Measurements from ENCODE around the gene SMIM44.
A peak's percentile ranks its signal among the peaks of the same experiment; 100 is the strongest.

Gene SMIM44

GRCh38 chr19:3480383-3481091 lies 2.7 kb downstream of the SMIM44 start, which contains the start of gene SMIM24:
Gene SMIM24, minus strand, starts transcription at chr19:3480525. Its CDS starts 62 bp downstream, at chr19:3480463.
- H3K27ac ChIP-seq (ENCODE audit: poor library complexity, severe bottlenecking): no peak within 1 kb of the TSS
- no peak for DNase-seq (ENCODE audit: low spot score)
- no peak within 1 kb of the TSS for H3K4me3 ChIP-seq (ENCODE audit: severe bottlenecking)
- H3K36me3 ChIP-seq (ENCODE audit: low read depth): no peaks in the 10 kb centered on the region
- no peak for ATAC-seq (ENCODE audit: low read depth)
- TF ChIP-seq CTCF (IDR thresholded peaks at IDR 0.05; ENCODE audit: poor library complexity, severe bottlenecking): no peak
- H3K9me3 ChIP-seq (ENCODE audit: severe bottlenecking): no peaks in the 10 kb centered on the region
- H3K27me3 ChIP-seq (ENCODE audit: insufficient read depth, poor library complexity, severe bottlenecking): peaks cover 17% of the 10 kb centered on the region
- H3K4me1 ChIP-seq (ENCODE audit: insufficient read depth, poor library complexity, severe bottlenecking): no peaks in the 10 kb centered on the region

- Histone ChIP-seq H3K36me3 (ENCODE audit: low read depth) (no peaks in the 10 kb centered on the region), H3K4me3 (ENCODE audit: severe bottlenecking) (no peak overlapping the region), H3K27ac (ENCODE audit: poor library complexity, severe bottlenecking) (no peak overlapping the region), H3K27me3 (ENCODE audit: insufficient read depth, poor library complexity, severe bottlenecking) (peaks cover 17% of the 10 kb centered on the region), H3K4me1 (ENCODE audit: insufficient read depth, poor library complexity, severe bottlenecking) (no peaks in the 10 kb centered on the region), H3K9me3 (ENCODE audit: severe bottlenecking) (no peaks in the 10 kb centered on the region)
- ATAC-seq (ENCODE audit: low read depth): peak; percentile 60; the same call in 2 of the 3 replicates
- DNase-seq (ENCODE audit: low spot score): no peak
- no peak for TF ChIP-seq CTCF (IDR thresholded peaks at IDR 0.05; ENCODE audit: poor library complexity, severe bottlenecking)
Measured at GRCh38 chr19:3479834-3480215, 3.4 kb downstream of the SMIM44 start.

- DNase-seq (ENCODE audit: low spot score) (no peak), ATAC-seq (ENCODE audit: low read depth) (peak; percentile 21; the same call in 1 of the 3 replicates)
- Histone ChIP-seq H3K27ac (ENCODE audit: poor library complexity, severe bottlenecking) (no peak overlapping the region), H3K27me3 (ENCODE audit: insufficient read depth, poor library complexity, severe bottlenecking) (peaks cover 17% of the 10 kb centered on the region), H3K9me3 (ENCODE audit: severe bottlenecking) (no peaks in the 10 kb centered on the region), H3K36me3 (ENCODE audit: low read depth) (no peaks in the 10 kb centered on the region), H3K4me1 (ENCODE audit: insufficient read depth, poor library complexity, severe bottlenecking) (no peaks in the 10 kb centered on the region), H3K4me3 (ENCODE audit: severe bottlenecking) (no peak overlapping the region)
- TF ChIP-seq CTCF (IDR thresholded peaks at IDR 0.05; ENCODE audit: poor library complexity, severe bottlenecking): no peak
Measured at GRCh38 chr19:3479177-3479833, 3.9 kb downstream of the SMIM44 start.

- H3K4me3 ChIP-seq (ENCODE audit: severe bottlenecking): no peak overlapping the region
- no peak for DNase-seq (ENCODE audit: low spot score)
Measured at GRCh38 chr19:3478409-3479176, 4.6 kb downstream of the SMIM44 start.

More at GRCh38 chr19:3478409-3479176, 4.6 kb downstream of the SMIM44 start:
- Histone ChIP-seq H3K27me3 (ENCODE audit: insufficient read depth, poor library complexity, severe bottlenecking) (peaks cover 13% of the 10 kb centered on the region), H3K4me1 (ENCODE audit: insufficient read depth, poor library complexity, severe bottlenecking) (no peaks in the 10 kb centered on the region), H3K27ac (ENCODE audit: poor library complexity, severe bottlenecking) (no peak overlapping the region), H3K9me3 (ENCODE audit: severe bottlenecking) (no peaks in the 10 kb centered on the region), H3K36me3 (ENCODE audit: low read depth) (no peaks in the 10 kb centered on the region)
- no peak for TF ChIP-seq CTCF (IDR thresholded peaks at IDR 0.05; ENCODE audit: poor library complexity, severe bottlenecking)
- ATAC-seq (ENCODE audit: low read depth): no peak

All from RWPE2 (cell line).